CD8-positive, alpha-beta memory T cell (primary cell): ENCODE data around the gene MRPL44. TPM values are rescaled to one million over a fixed set of nuclear protein-coding genes. Genes with fewer than 3 reads are reported as not detected.

Experiments used
- CTCF ChIA-PET: fragments of 350-600 bp; sonication (Branson Sonifier 250); formaldehyde crosslinking; loops from one replicate; lab custom pipeline; 2021; ENCODE audit warnings: antibody characterized with exemption; lab: Charles Lee
- POLR2A ChIA-PET: fragments of 350-600 bp; sonication (Branson Sonifier 250); formaldehyde crosslinking; loops from one replicate; lab custom pipeline; 2021; ENCODE audit warnings: antibody characterized with exemption; lab: Charles Lee
- DNase-seq, 5 donors: peaks; one replicate each; pipeline versions ENCODE4 v3.0.0 to v3.0.0-alpha.2; 2020 to 2022; ENCODE audit warnings: mixed read lengths in 1 of 5
- H3K27ac ChIP-seq: one replicate; pipeline ENCODE4 v1.7.0; 2013; ENCODE audit warnings: low read depth, mild to moderate bottlenecking, low read length, moderate library complexity
- H3K27me3 ChIP-seq: 2 replicates; pipeline ENCODE4 v1.7.0; 2013; ENCODE audit warnings: low read length, mild to moderate bottlenecking; ENCODE audit not compliant: insufficient read depth, poor library complexity, severe bottlenecking
- H3K36me3 ChIP-seq: 2 replicates; pipeline ENCODE4 v1.7.0; 2013; ENCODE audit warnings: mild to moderate bottlenecking, low read length, moderate library complexity; ENCODE audit not compliant: insufficient read depth
- H3K4me1 ChIP-seq: 2 replicates; pipeline ENCODE4 v1.7.0; 2013; ENCODE audit warnings: mild to moderate bottlenecking, low read length, moderate library complexity; ENCODE audit not compliant: insufficient read depth
- H3K4me3 ChIP-seq: 2 replicates; pipeline ENCODE4 v1.7.0; 2013; ENCODE audit warnings: mild to moderate bottlenecking, low read length
- H3K9me3 ChIP-seq: 2 replicates; pipeline ENCODE4 v1.7.0; 2013; ENCODE audit warnings: mild to moderate bottlenecking, low read length
- H3K27ac Mint-ChIP-seq, 8 donors: one replicate each; pipeline ENCODE4 v1.8.0; 2020 to 2021; ENCODE audit warnings: mixed read lengths in 8 of 8, mild to moderate bottlenecking in 6 of 8, inconsistent platforms in 3 of 8, moderate library complexity in 3 of 8
- H3K27me3 Mint-ChIP-seq, 2 donors: one replicate each; pipeline ENCODE4 v1.8.0; 2020 to 2021; ENCODE audit warnings: mixed read lengths in 2 of 2, mild to moderate bottlenecking in 1 of 2, moderate library complexity in 1 of 2
- H3K36me3 Mint-ChIP-seq, 3 donors: one replicate each; pipeline ENCODE4 v1.8.0; 2020 to 2021; ENCODE audit warnings: mixed read lengths in 3 of 3, inconsistent platforms in 1 of 3, mild to moderate bottlenecking in 1 of 3
- H3K4me1 Mint-ChIP-seq, 3 donors: one replicate each; pipeline ENCODE4 v1.8.0; 2020 to 2021; ENCODE audit warnings: mixed read lengths in 3 of 3, inconsistent platforms in 1 of 3, mild to moderate bottlenecking in 1 of 3
- H3K4me3 Mint-ChIP-seq, 7 donors: one replicate each; pipeline ENCODE4 v1.8.0; 2020 to 2021; ENCODE audit warnings: mixed read lengths in 7 of 7, mild to moderate bottlenecking in 6 of 7, moderate library complexity in 4 of 7, inconsistent platforms in 2 of 7
- H3K9me3 Mint-ChIP-seq, 5 donors: one replicate each; pipeline ENCODE4 v1.8.0; 2020 to 2022; ENCODE audit warnings: mixed read lengths in 5 of 5, mild to moderate bottlenecking in 3 of 5, moderate library complexity in 2 of 5, inconsistent platforms in 1 of 5
- polyA plus RNA-seq: library from polyadenylated mRNA; unstranded; fragments of 300-500 nt; fragmentation: Illumina TruSeq; gene quantifications from one replicate; pipeline ENCODE4 v1.2.3, GENCODE V29; 2021
- total RNA-seq, 2 experiments: library from RNA; stranded (reverse); gene quantifications; one replicate each; pipeline ENCODE4 v1.2.3, GENCODE V29; 2021

The MRPL44 gene
- total and polyA plus RNA-seq, 3 experiments from 2014 or later, result 26.7 to 42.6 (median 42.6) TPM

DNA sequence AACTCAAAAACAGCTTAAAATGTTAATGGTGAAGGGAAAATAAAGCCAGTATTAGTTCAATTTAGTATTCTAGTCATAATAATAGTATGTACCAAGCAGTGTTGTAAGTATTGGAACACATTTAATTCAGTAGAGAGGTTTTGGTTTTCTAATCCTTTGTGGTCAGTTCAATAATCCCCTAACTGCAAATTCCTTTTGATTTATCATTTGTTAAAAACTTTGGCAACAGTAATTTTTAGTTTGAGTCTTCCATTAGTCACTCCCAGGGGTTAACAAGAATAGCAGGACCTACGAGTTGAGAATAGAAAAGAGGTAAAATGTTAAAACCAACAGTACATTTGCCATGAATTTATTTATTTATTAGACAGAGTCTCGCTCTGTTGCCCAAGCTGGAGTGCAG lies 10.7 kb downstream of the MRPL44 start:
- H3K4me3 Mint-ChIP-seq, result no peak overlapping the region

GRCh38 chr2:223969315-223969714 lies 12.1 kb downstream of the MRPL44 start:
- no peak overlapping the region for H3K4me3 Mint-ChIP-seq
- no peaks in the 10 kb centered on the region for H3K9me3 ChIP-seq
- no peaks in the 10 kb centered on the region for H3K27me3 Mint-ChIP-seq
- no peaks in the 10 kb centered on the region for H3K4me1 ChIP-seq
- H3K36me3 ChIP-seq, result peaks cover 11% of the 10 kb centered on the region
- ChIA-PET POLR2A (interaction anchor here (1.4 kb wide), 1 partner anchor 10 kb away, joined by 3 read pairs; no protein-coding TSS in a partner anchor), CTCF (interaction anchor here (1.0 to 5.1 kb wide), 8 partner anchors 12 to 400 kb away, joined by 3 to 40 read pairs (median 6); partner anchors contain the start of gene MRPL44)
- peaks cover 3 to 21% (median 11%) of the 10 kb centered on the region in 3 donors for H3K4me1 Mint-ChIP-seq
- no peak overlapping the region for H3K27ac Mint-ChIP-seq
- no peaks in the 10 kb centered on the region for H3K9me3 Mint-ChIP-seq
- DNase-seq, result no peak
- H3K27ac ChIP-seq, result no peak overlapping the region
- H3K27me3 ChIP-seq, result no peaks in the 10 kb centered on the region
- H3K4me3 ChIP-seq, result no peak overlapping the region
- H3K36me3 Mint-ChIP-seq, result peaks cover 4 to 33% (median 11%) of the 10 kb centered on the region in 3 donors

More for the DNA sequence above, 10.7 kb downstream of the MRPL44 start:
- H3K36me3 ChIP-seq, result peaks cover 18% of the 10 kb centered on the region
- H3K27ac Mint-ChIP-seq, result no peak overlapping the region
- H3K27ac ChIP-seq, result no peak overlapping the region
- CTCF ChIA-PET, result interaction anchor here (3.8 to 5.1 kb wide), 2 partner anchors 26 to 316 kb away, joined by 18 to 40 read pairs; no protein-coding TSS in a partner anchor
- DNase-seq, result no peak
- peaks cover 8 to 32% (median 23%) of the 10 kb centered on the region in 3 donors for H3K4me1 Mint-ChIP-seq
- H3K4me3 ChIP-seq, result no peak overlapping the region
- H3K27me3 ChIP-seq, result no peaks in the 10 kb centered on the region
- H3K9me3 ChIP-seq, result no peaks in the 10 kb centered on the region
- POLR2A ChIA-PET, result no interaction called here
- H3K4me1 ChIP-seq, result peaks cover 3% of the 10 kb centered on the region
- H3K36me3 Mint-ChIP-seq, result peaks cover 4 to 40% (median 11%) of the 10 kb centered on the region in 3 donors
- no peaks in the 10 kb centered on the region for H3K9me3 Mint-ChIP-seq
- no peaks in the 10 kb centered on the region for H3K27me3 Mint-ChIP-seq

- CTCF ChIA-PET, result interaction anchor here (1.0 to 5.1 kb wide), 16 partner anchors 9 to 399 kb away, joined by 3 to 40 read pairs (median 4); partner anchors contain the start of gene MRPL44
Observed at GRCh38 chr2:223969856-223970255, 12.6 kb downstream of the MRPL44 start.

DNA sequence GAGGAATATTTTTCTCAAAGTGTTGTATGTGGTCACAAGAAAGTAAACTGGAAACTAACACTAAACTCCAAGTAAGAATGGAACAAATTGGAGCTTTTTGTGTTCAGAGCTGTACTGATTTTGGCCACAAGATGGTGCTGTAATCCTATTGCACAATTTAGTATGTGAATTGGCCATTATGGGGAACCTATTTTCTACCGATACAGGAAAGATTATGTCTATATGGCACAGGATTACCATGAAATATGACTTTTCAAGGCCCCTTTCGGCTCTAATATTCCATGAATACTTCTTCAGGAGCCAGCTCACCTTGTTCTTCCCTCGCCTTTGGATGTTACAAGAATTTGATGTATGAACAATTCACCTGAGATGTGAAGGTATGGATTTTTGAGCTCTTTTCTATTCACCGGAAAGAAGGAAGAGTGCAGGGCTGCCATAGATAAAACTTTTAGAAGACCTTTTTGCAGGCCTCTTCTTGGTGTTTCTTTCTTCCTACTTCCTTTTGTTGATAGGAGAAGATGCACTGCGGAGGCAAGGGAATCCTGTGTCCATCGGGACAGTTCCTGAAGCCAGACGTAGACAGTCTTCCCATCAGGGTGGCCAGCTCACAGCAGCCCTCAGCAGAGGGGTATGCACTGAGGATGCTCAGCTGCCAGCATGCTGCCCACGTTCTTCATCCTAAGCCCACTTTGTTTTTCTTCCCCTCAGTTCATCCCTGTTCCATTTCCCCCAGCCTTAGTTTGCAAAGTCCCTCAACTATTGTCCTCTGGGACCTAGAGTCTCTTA lies 13.3 kb downstream of the MRPL44 start:
- peak; percentile 26 to 54 (median 35) for DNase-seq
- H3K27me3 Mint-ChIP-seq, result no peaks in the 10 kb centered on the region
- H3K4me3 Mint-ChIP-seq, result no peak overlapping the region
- peaks cover 3 to 16% (median 5%) of the 10 kb centered on the region in 3 donors for H3K4me1 Mint-ChIP-seq
- no peaks in the 10 kb centered on the region for H3K27me3 ChIP-seq
- H3K4me1 ChIP-seq, result no peaks in the 10 kb centered on the region
- ChIA-PET POLR2A (interaction anchor here (1.4 kb wide), 1 partner anchor 11 kb away, joined by 3 read pairs; no protein-coding TSS in a partner anchor), CTCF (interaction anchor here (0.9 to 5.1 kb wide), 18 partner anchors 10 to 399 kb away, joined by 3 to 40 read pairs (median 4); partner anchors contain the start of gene MRPL44)
- H3K27ac ChIP-seq, result no peak overlapping the region
- peaks cover 9% of the 10 kb centered on the region for H3K36me3 ChIP-seq
- no peak overlapping the region for H3K4me3 ChIP-seq
- peak overlapping the region in 1 of 8 donors; percentile 64 for H3K27ac Mint-ChIP-seq
- H3K9me3 ChIP-seq, result no peaks in the 10 kb centered on the region
- H3K9me3 Mint-ChIP-seq, result no peaks in the 10 kb centered on the region
- peaks cover 4 to 24% (median 11%) of the 10 kb centered on the region in 3 donors for H3K36me3 Mint-ChIP-seq

More at GRCh38 chr2:223969856-223970255, 12.6 kb downstream of the MRPL44 start:
- H3K36me3 Mint-ChIP-seq, result peaks cover 4 to 28% (median 11%) of the 10 kb centered on the region in 3 donors
- no peaks in the 10 kb centered on the region for H3K9me3 ChIP-seq
- H3K27me3 Mint-ChIP-seq, result no peaks in the 10 kb centered on the region
- peaks cover 3 to 16% (median 8%) of the 10 kb centered on the region in 3 donors for H3K4me1 Mint-ChIP-seq
- no peak overlapping the region for H3K4me3 Mint-ChIP-seq
- no peak for DNase-seq
- H3K36me3 ChIP-seq, result peaks cover 11% of the 10 kb centered on the region
- no peaks in the 10 kb centered on the region for H3K4me1 ChIP-seq
- no peak overlapping the region for H3K27ac Mint-ChIP-seq
- no peak overlapping the region for H3K27ac ChIP-seq
- H3K27me3 ChIP-seq, result no peaks in the 10 kb centered on the region
- no peak overlapping the region for H3K4me3 ChIP-seq
- POLR2A ChIA-PET, result interaction anchor here (1.4 kb wide), 1 partner anchor 10 kb away, joined by 3 read pairs; no protein-coding TSS in a partner anchor
- no peaks in the 10 kb centered on the region for H3K9me3 Mint-ChIP-seq

GRCh38 chr2:223971731-223972130 lies 14.5 kb downstream of the MRPL44 start:
- H3K36me3 Mint-ChIP-seq, result peaks cover under 1 to 18% (median 7%) of the 10 kb centered on the region in 3 donors
- DNase-seq, result no peak
- CTCF ChIA-PET, result interaction anchor here (0.9 to 5.1 kb wide), 4 partner anchors 11 to 313 kb away, joined by 3 to 40 read pairs (median 20); no protein-coding TSS in a partner anchor
- H3K4me3 Mint-ChIP-seq, result no peak overlapping the region
- no peak overlapping the region for H3K27ac Mint-ChIP-seq
- no peaks in the 10 kb centered on the region for H3K4me1 ChIP-seq
- no peak overlapping the region for H3K4me3 ChIP-seq
- H3K27me3 Mint-ChIP-seq, result no peaks in the 10 kb centered on the region
- no peak overlapping the region for H3K27ac ChIP-seq
- no peaks in the 10 kb centered on the region for H3K27me3 ChIP-seq
- POLR2A ChIA-PET, result interaction anchor here (0.7 kb wide), 1 partner anchor 10 kb away, joined by 3 read pairs; no protein-coding TSS in a partner anchor
- peaks cover 3 to 12% (median 5%) of the 10 kb centered on the region in 3 donors for H3K4me1 Mint-ChIP-seq
- peaks cover 6% of the 10 kb centered on the region for H3K36me3 ChIP-seq
- no peaks in the 10 kb centered on the region for H3K9me3 ChIP-seq
- no peaks in the 10 kb centered on the region for H3K9me3 Mint-ChIP-seq

- no peak for DNase-seq
- H3K36me3 ChIP-seq, result no peaks in the 10 kb centered on the region
- H3K27ac ChIP-seq, result no peak overlapping the region
- peaks cover 3 to 12% (median 5%) of the 10 kb centered on the region in 3 donors for H3K4me1 Mint-ChIP-seq
- peaks cover 0 to 4% of the 10 kb centered on the region in 2 donors for H3K27me3 Mint-ChIP-seq
- H3K4me1 ChIP-seq, result no peaks in the 10 kb centered on the region
- no peak overlapping the region for H3K4me3 Mint-ChIP-seq
- peaks cover 0 to 9% (median 6%) of the 10 kb centered on the region in 3 donors for H3K36me3 Mint-ChIP-seq
- H3K9me3 ChIP-seq, result no peaks in the 10 kb centered on the region
- no peak overlapping the region for H3K4me3 ChIP-seq
- ChIA-PET CTCF (interaction anchor here (1.2 kb wide), 1 partner anchor 21 kb away, joined by 3 read pairs; no protein-coding TSS in a partner anchor), POLR2A (interaction anchor here (0.7 kb wide), 1 partner anchor 11 kb away, joined by 3 read pairs; no protein-coding TSS in a partner anchor)
- H3K27me3 ChIP-seq, result no peaks in the 10 kb centered on the region
- no peak overlapping the region for H3K27ac Mint-ChIP-seq
- no peaks in the 10 kb centered on the region for H3K9me3 Mint-ChIP-seq
Observed at GRCh38 chr2:223972656-223973102, 15.4 kb downstream of the MRPL44 start.

DNA sequence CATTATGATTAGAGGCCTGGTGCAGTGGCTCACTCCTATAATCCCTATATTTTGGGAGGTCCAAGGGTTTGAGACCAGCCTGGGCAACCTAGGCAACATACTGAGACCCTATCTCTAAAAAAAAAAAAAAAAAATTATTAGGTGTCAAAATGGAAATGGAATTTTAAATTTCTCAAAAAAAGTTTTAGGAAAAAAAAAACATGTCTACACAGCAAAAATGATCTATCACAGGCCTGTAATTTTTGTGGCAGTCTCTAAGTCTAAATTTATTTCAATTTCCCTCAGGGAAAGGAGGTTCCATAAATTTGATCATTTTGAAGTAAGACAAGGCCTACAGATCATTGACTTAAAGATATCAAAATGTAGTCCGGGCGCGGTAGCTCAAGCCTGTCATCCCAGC lies 16.3 kb downstream of the MRPL44 start:
- ChIA-PET POLR2A (no interaction called here), CTCF (no interaction called here)
- Histone ChIP-seq H3K27ac (no peak overlapping the region), H3K27me3 (no peaks in the 10 kb centered on the region), H3K9me3 (no peaks in the 10 kb centered on the region), H3K4me3 (no peak overlapping the region), H3K4me1 (no peaks in the 10 kb centered on the region), H3K36me3 (no peaks in the 10 kb centered on the region)
- no peak overlapping the region for H3K4me3 Mint-ChIP-seq
- peaks cover 0 to 6% (median under 1%) of the 10 kb centered on the region in 3 donors for H3K36me3 Mint-ChIP-seq
- H3K27ac Mint-ChIP-seq, result no peak overlapping the region
- no peak for DNase-seq
- no peaks in the 10 kb centered on the region for H3K9me3 Mint-ChIP-seq
- H3K27me3 Mint-ChIP-seq, result peaks cover 0 to 4% of the 10 kb centered on the region in 2 donors
- peaks cover 3 to 12% (median 5%) of the 10 kb centered on the region in 3 donors for H3K4me1 Mint-ChIP-seq
